Measurements from ENCODE around the gene TBCK.

GRCh38 chr4:106017975-106018374, 298.0 kb downstream of the TBCK start:
- TF ChIP-seq POLR2A (IDR thresholded peaks at IDR 0.05): no peak
- TF ChIP-seq CTCF (IDR thresholded peaks at IDR 0.05): no peak
